Choroid plexus epithelial cell (primary cell): ENCODE measurements around the gene CD86.

Experiments used
- DNase-seq: peaks from one replicate; pipeline ENCODE4 v3.0.0-alpha.2; 2010; ENCODE audit warnings: low read depth
- H3K4me3 ChIP-seq: 2 replicates; pipeline ENCODE4 v1.5.1; 2011; ENCODE audit warnings: low read depth, mild to moderate bottlenecking, control low read depth, low read length, moderate library complexity
- CTCF ChIP-seq: conservative IDR thresholded peaks from 2 replicates; pipeline ENCODE4 v1.5.1; 2011; ENCODE audit warnings: low read depth, mild to moderate bottlenecking, control low read depth, inconsistent platforms, low read length, moderate library complexity

The CD86 gene

DNA sequence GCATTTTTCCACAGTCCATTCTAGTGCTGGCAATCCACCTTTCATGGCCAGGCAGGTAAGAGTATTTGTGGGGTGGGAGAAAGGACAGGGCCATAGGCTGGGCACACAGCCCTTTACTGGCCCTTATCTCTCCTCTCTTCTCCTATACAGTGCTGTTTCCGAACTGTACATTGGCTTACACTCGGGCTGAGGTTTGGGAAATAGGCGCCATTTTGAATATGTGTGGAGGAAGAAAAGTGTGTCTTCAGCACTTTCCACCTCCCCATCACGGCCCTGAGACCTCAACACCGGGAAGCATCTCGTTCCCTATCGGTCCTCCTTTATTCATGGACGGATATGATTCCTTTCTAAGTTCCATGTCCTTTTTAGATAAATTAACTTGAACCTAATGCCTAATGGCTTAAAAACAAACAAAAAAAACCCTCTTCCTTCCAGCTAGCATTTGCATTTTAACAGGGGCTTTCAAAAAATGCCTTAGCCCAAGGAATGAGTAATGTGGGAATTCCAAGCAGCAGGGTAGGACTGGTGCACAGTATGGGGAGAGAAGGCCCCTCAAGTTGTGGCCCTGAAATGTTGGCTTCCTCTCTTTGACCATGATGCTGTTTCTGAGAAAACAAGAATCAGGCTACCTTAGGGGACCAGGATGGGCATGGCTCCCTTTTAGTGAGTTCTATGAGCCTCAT, 24.5 kb downstream of the CD86 start:
- no peak overlapping the region for H3K4me3 ChIP-seq
- DNase-seq = no peak
- no peak for TF ChIP-seq CTCF

DNA sequence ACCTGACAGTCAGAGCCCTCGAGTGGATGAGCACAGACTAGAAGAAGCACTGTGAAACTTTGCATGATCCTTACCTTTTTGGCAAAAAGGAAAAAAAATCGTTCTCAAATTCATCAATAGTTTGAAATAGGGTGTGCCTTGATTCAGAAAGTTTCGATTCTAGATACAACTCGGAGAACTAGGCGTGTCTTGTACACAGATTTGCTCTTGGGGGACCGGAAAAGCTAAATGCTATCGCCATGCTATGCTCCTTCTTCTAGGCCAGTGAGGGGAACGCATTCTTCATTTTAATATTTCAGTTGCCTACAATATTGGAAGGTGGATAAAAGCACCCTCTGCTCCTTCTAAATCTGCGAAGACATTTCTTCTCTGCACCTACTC, 25.0 kb downstream of the CD86 start:
- TF ChIP-seq CTCF = no peak
- H3K4me3 ChIP-seq = no peak overlapping the region
- DNase-seq = no peak

DNA sequence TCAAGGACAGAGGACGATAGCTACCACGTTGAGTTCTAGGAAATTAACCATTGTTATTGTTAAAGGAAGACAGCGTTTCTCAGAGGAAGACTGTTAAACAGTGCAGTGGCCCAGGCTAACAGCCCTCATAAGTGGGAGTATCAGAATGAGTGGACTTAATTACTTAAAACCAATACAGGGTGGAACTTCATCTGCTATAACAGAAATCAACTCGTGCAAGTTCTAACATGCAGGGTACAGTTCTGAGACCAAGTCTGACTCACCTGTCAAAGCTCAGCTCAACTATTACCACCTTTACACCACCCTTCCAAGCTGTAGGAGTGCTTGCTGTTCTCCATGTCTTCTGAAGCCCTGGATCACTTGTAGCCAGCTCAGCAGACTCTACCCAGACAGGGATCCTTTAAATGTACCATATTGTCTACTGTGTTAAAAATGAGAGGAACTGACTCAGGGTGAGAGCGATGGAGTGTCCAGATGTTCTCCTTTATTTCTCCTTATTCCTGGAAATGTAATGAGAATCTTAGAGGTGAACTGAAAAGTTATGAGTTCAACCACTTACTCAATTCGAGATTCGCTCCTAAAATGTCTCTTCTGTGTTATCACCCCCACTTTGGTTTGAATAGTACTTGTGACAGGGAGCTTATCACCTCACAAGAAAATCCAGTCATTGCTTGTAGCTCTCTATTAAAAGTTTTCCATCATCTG, 26.5 kb downstream of the CD86 start:
- DNase-seq = no peak
- H3K4me3 ChIP-seq = no peak overlapping the region
- TF ChIP-seq CTCF = no peak

DNA sequence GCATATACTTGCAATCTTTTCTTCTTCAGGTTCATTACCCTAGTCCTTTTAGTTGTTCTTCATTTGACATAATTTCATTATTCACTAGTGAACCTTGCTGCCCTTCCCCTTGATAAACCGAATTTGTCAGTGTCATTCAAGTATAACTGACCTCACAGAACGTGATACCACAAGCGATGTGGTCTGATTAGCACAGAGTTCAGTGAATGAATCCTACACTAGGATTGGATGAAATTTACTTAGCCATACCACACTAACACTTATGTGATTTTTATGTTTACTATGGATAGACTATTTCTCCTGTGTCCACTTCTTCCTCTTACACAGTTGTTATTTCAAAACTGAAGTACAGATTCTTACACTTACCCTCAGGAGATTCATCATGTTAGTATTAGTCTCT, 27.2 kb downstream of the CD86 start:
- DNase-seq = no peak
- TF ChIP-seq CTCF = no peak
- H3K4me3 ChIP-seq = no peak overlapping the region

DNA sequence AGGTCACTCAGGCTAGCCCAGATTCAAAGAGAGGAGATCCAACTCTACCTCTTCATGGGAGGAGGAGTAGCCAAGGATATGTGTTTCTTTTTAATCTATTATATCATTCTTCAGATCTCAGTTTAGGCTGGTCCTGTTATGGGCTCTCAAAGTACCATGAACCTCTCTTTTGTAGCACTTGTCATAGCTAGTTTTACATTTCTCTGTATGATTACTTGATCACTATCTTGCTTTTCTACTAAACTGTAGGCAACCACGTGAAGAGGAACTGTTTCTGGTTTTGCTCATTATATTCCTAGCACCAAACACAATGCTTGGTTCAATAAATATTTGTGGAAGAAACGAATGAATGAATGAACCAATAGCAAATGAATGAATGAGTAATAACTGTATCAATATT, 29.6 kb downstream of the CD86 start:
- no peak for DNase-seq
- TF ChIP-seq CTCF = no peak
- no peak overlapping the region for H3K4me3 ChIP-seq

GRCh38 chr3:122085673-122086072, 30.5 kb downstream of the CD86 start:
- H3K4me3 ChIP-seq = no peak overlapping the region
- no peak for DNase-seq
- no peak for TF ChIP-seq CTCF

DNA sequence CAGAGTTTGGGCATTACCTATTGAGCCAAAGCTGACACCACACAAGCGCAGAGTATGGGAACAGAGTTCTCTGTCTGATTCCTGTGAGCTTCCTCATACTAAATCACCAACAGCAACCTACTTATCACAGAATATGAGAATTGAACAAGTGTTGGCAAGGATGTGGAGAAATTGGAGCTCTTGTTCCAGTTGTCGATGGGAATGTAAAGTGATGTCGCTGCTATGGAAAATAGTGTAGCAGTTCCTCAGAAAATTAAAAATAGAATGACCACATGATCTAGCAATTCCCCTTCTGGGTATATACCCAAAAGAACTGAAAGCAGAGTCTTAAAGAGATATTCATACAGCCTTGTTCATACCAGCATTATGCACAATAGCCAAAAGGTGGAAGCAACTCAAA, 33.4 kb downstream of the CD86 start:
- no peak for DNase-seq
- no peak overlapping the region for H3K4me3 ChIP-seq
- TF ChIP-seq CTCF = no peak
